ENCODE data around the gene GPR17. TPM values are rescaled to one million over a fixed set of nuclear protein-coding genes. Genes with fewer than 3 reads are reported as not detected.
A peak's percentile ranks its signal among the peaks of the same experiment; 100 is the strongest.

Gene GPR17
- total and polyA plus RNA-seq, 11 donors, result 0.10 to 8.0 (median 0.26) TPM; not detected in 3

DNA sequence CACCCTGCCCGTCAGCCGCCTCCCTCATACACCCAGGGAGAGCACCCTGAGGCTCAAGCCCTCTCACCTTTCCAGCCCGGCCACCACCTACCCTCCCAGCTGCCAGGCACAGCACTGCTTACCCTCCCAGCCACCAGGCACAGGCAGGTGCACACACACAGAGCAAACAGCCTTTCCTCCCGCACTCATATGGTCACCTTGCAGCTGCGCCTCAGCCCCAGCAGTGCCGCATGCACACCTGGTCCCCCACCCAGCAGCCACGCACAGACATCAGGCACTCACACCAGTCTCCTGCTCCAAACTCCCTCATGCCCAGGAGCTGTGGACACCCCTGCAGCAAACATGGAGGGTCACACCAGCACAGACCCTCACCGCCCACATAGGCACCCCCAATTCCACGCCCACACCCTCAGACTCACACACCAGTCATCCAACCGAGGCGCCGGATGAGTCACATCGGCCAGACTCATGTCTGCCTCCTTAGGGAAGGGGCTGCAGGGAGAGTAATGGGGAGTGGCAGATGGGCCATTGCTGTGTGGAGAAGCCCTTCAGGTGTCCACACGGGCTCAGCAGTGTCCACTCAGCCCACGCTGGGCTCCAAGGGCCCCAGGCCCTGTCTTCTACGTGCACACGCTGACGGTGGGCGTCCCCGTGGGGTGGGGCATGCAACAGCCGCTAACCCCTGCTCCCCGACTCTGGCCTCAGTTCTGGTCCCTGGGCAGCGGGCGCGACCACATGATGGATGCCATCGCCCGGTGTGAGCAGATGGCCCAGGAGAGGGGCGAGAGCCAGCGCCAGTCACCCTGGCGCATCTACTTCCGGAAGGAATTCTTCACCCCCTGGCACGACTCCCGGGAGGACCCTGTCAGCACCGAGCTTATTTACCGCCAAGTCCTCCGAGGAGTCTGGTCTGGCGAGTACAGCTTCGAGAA, 22.3 kb upstream of the GPR17 start:
- peaks cover 0 to 13% (median 0%) of the 10 kb centered on the region in 12 donors for H3K4me1 ChIP-seq
- no peak for TF ChIP-seq POLR2A (IDR thresholded peaks at IDR 0.05)
- TF ChIP-seq, protein P1, sequence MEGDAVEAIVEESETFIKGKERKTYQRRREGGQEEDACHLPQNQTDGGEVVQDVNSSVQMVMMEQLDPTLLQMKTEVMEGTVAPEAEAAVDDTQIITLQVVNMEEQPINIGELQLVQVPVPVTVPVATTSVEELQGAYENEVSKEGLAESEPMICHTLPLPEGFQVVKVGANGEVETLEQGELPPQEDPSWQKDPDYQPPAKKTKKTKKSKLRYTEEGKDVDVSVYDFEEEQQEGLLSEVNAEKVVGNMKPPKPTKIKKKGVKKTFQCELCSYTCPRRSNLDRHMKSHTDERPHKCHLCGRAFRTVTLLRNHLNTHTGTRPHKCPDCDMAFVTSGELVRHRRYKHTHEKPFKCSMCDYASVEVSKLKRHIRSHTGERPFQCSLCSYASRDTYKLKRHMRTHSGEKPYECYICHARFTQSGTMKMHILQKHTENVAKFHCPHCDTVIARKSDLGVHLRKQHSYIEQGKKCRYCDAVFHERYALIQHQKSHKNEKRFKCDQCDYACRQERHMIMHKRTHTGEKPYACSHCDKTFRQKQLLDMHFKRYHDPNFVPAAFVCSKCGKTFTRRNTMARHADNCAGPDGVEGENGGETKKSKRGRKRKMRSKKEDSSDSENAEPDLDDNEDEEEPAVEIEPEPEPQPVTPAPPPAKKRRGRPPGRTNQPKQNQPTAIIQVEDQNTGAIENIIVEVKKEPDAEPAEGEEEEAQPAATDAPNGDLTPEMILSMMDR (IDR thresholded peaks at IDR 0.05), result no peak
- H3K27ac ChIP-seq, result no peak overlapping the region
- H3K9me3 ChIP-seq, result no peaks in the 10 kb centered on the region
- H3K4me3 ChIP-seq, result no peak overlapping the region
- peaks cover 0 to 4% (median 0%) of the 10 kb centered on the region in 9 donors for H3K27me3 ChIP-seq
- intact Hi-C loops (cut with DNase I), result no loop called here
- DNase-seq (peak in 2 of 5 donors; percentile 17 to 25), ATAC-seq (no peak)
- H3K36me3 ChIP-seq, result no peaks in the 10 kb centered on the region
- 86 to 92% (median 90%) methylated on average over 29 to 38 of the region's 38 CpGs for WGBS, 4 donors

DNA sequence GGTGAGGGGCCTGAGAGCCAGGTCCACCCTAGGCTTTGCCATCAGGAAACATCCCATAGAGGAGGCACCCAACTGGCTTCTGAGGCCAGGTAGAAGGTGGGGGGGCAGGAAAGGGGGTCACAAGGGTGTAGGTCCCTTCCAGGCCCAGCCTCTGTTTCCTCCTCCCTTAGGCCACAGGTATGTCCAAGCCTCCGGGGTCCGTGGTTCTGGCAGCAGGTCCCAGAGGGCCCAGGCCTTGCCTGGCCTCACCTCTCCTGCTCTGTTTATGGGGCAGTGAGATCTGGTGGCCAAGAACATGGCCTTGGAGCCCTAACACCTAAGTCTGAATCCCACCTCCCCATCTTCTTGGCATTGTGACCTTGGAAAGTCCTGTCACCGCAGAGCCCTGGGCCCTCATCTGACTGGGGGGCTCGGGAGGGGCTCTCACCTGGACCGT, 21.6 kb upstream of the GPR17 start:
- H3K27ac ChIP-seq, result no peak overlapping the region
- DNase-seq (peak in 1 of 5 donors; percentile 24), ATAC-seq (no peak)
- no peak overlapping the region for H3K4me3 ChIP-seq
- H3K27me3 ChIP-seq, result peaks cover 0 to 4% (median 0%) of the 10 kb centered on the region in 9 donors
- H3K4me1 ChIP-seq, result peaks cover 0 to 20% (median 0%) of the 10 kb centered on the region in 12 donors
- no peaks in the 10 kb centered on the region for H3K9me3 ChIP-seq
- 86 to 100% (median 90%) methylated on average over 3 to 5 of the region's 5 CpGs for WGBS, 4 donors
- H3K36me3 ChIP-seq, result no peaks in the 10 kb centered on the region
- TF ChIP-seq, protein P1 (IDR thresholded peaks at IDR 0.05), result no peak
- TF ChIP-seq POLR2A (IDR thresholded peaks at IDR 0.05), result no peak
- intact Hi-C loops (cut with DNase I), result no loop called here

DNA sequence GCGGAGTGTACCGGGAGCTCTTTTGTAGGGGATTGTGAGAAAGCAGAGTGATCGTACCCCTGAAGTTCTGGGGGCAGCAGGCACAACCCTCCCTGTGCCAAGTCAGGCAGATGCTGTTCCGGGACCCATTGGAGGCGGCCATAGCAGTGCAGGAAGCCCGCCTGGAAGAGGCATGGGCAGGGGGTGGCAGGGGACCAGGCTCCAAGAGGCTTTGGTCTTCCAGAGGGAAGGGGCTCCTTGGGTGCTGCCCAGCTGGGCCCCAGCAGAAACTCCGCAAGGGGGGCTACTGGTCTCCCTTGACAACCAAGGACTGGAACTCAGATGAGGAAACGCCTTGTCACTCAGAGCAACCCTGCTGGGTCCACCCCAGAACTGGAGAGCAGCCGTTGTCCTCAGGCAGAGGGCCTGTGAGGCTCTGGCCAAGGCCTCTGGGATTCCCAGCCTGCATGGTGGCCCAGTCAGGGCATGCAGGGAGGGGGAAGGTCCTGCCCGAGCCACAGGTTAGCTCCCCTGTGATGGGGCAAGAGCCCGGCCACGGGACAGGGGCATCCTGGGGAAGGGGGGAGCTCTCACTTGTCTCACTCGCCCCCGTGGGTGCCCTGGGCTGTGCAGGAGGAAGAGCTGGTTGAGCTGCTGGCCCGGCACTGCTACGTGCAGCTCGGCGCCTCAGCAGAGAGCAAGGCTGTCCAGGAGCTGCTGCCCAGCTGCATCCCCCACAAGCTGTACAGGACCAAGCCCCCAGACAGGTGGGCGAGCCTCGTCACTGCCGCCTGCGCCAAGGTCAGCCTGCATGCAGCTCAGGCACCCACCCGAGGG, 21.0 kb upstream of the GPR17 start:
- TF ChIP-seq POLR2A (IDR thresholded peaks at IDR 0.05), result no peak
- TF ChIP-seq, protein P1 (IDR thresholded peaks at IDR 0.05), result no peak
- ATAC-seq, result peak in 1 of 4 donors; percentile 2
- Histone ChIP-seq H3K9me3 (no peaks in the 10 kb centered on the region), H3K4me3 (no peak overlapping the region), H3K27me3 (peaks cover 0 to 4% (median 0%) of the 10 kb centered on the region in 9 donors), H3K36me3 (no peaks in the 10 kb centered on the region), H3K4me1 (peaks cover 0 to 26% (median under 1%) of the 10 kb centered on the region in 12 donors), H3K27ac (no peak overlapping the region)
- intact Hi-C loops (cut with DNase I), result loop anchor here in 1 of 10 donors (5.0 kb wide), 1 partner anchor 72 kb away; no protein-coding TSS in a partner anchor
- DNase-seq, result peak in 2 of 5 donors; percentile 8 to 30
- WGBS, 4 donors, result 72 to 79% (median 76%) methylated on average over 14 to 23 of the region's 23 CpGs

Data from heart left ventricle (tissue), 16 donors.